GM13976 (cell line): ENCODE results near the gene TPP2.

ENCODE experiments used
- DNase-seq: peaks from one replicate; pipeline ENCODE4 v3.0.0; 2012; ENCODE audit warnings: low spot score
- CTCF ChIP-seq: IDR thresholded peaks from 2 replicates; pipeline ENCODE4 v1.5.1; 2012; ENCODE audit warnings: borderline replicate concordance, mild to moderate bottlenecking; ENCODE audit not compliant: insufficient read depth; ENCODE audit errors: extremely low read depth, missing control alignments, control extremely low read depth
- in situ Hi-C: fragments of 300-500 bp; cut with MboI; formaldehyde crosslinking; loops from one replicate; pipeline ENCODE4 v1.12.0; 2022; ENCODE audit warnings: low sequenced_read_pairs, mixed read lengths, inconsistent platforms; ENCODE audit not compliant: unreplicated experiment

Gene TPP2

GRCh38 chr13:102642475-102642874 is 45.7 kb downstream of the TPP2 start:
- TF ChIP-seq CTCF: no peak
- no peak for DNase-seq
- in situ Hi-C loops: no loop called here

- DNase-seq: no peak
- in situ Hi-C loops: no loop called here
- TF ChIP-seq CTCF: no peak
These were observed 46.9 kb downstream of the TPP2 start for GRCh38 chr13:102643656-102644055.

- DNase-seq: no peak
- in situ Hi-C loops: no loop called here
- TF ChIP-seq CTCF: no peak
These were observed 48.9 kb downstream of the TPP2 start for GRCh38 chr13:102645701-102646100.

- in situ Hi-C loops: no loop called here
- DNase-seq: no peak
- TF ChIP-seq CTCF: no peak
These were observed 51.3 kb downstream of the TPP2 start for GRCh38 chr13:102648046-102648445.

GRCh38 chr13:102650444-102650843 is 53.7 kb downstream of the TPP2 start:
- TF ChIP-seq CTCF: no peak
- no peak for DNase-seq
- in situ Hi-C loops: no loop called here

GRCh38 chr13:102651392-102651791 is 54.6 kb downstream of the TPP2 start:
- TF ChIP-seq CTCF: no peak
- DNase-seq: no peak

GRCh38 chr13:102651892-102652291 is 55.1 kb downstream of the TPP2 start:
- no peak for DNase-seq
- in situ Hi-C loops: no loop called here
- TF ChIP-seq CTCF: no peak

More at GRCh38 chr13:102651392-102651791, 54.6 kb downstream of the TPP2 start:
- in situ Hi-C loops: no loop called here
